Neuron (in vitro differentiated cells): ENCODE results near the gene DTD1.

ENCODE experiments used
- H2AFZ ChIP-seq: one replicate; pipeline ENCODE4 v1.6.1; 2013; ENCODE audit warnings: low read depth, mild to moderate bottlenecking, inconsistent platforms, low read length, moderate library complexity
- H3K27me3 ChIP-seq: one replicate; pipeline ENCODE4 v1.6.1; 2013; ENCODE audit warnings: low read length; ENCODE audit not compliant: insufficient read depth
- H3K36me3 ChIP-seq: one replicate; pipeline ENCODE4 v1.6.1; 2013; ENCODE audit warnings: low read length; ENCODE audit not compliant: insufficient read depth
- H3K4me1 ChIP-seq: one replicate; pipeline ENCODE4 v1.6.1; 2013; ENCODE audit warnings: low read length; ENCODE audit not compliant: insufficient read depth
- H3K4me3 ChIP-seq: 2 replicates; pipeline ENCODE4 v1.5.1; 2013; ENCODE audit warnings: mild to moderate bottlenecking, low read length, moderate library complexity
- H3K9me3 ChIP-seq: one replicate; pipeline ENCODE4 v1.6.1; 2013; ENCODE audit warnings: low read length

Gene DTD1

GRCh38 chr20:18653736-18654447 is 66.0 kb downstream of the DTD1 start:
- H3K4me3 ChIP-seq, result no peak overlapping the region
- H3K9me3 ChIP-seq, result no peaks in the 10 kb centered on the region
- H2AFZ ChIP-seq, result no peak overlapping the region
- H3K27me3 ChIP-seq, result no peaks in the 10 kb centered on the region
- no peaks in the 10 kb centered on the region for H3K4me1 ChIP-seq
- H3K36me3 ChIP-seq, result no peaks in the 10 kb centered on the region

- Histone ChIP-seq H3K36me3 (no peaks in the 10 kb centered on the region), H3K4me3 (no peak overlapping the region), H2AFZ (no peak overlapping the region), H3K27me3 (no peaks in the 10 kb centered on the region), H3K4me1 (peaks cover 2% of the 10 kb centered on the region), H3K9me3 (no peaks in the 10 kb centered on the region)
Observed at GRCh38 chr20:18654448-18654773, 66.6 kb downstream of the DTD1 start.

- Histone ChIP-seq H2AFZ (no peak overlapping the region), H3K27me3 (no peaks in the 10 kb centered on the region), H3K4me3 (no peak overlapping the region), H3K9me3 (no peaks in the 10 kb centered on the region), H3K4me1 (peaks cover 7% of the 10 kb centered on the region), H3K36me3 (no peaks in the 10 kb centered on the region)
Observed at GRCh38 chr20:18657575-18657974, 69.7 kb downstream of the DTD1 start.

GRCh38 chr20:18662279-18663040 is 74.6 kb downstream of the DTD1 start:
- peaks cover 11% of the 10 kb centered on the region for H3K4me1 ChIP-seq
- H3K9me3 ChIP-seq, result no peaks in the 10 kb centered on the region
- no peak overlapping the region for H2AFZ ChIP-seq
- no peak overlapping the region for H3K4me3 ChIP-seq
- no peaks in the 10 kb centered on the region for H3K27me3 ChIP-seq
- no peaks in the 10 kb centered on the region for H3K36me3 ChIP-seq

- Histone ChIP-seq H2AFZ (no peak overlapping the region), H3K36me3 (no peaks in the 10 kb centered on the region), H3K27me3 (no peaks in the 10 kb centered on the region), H3K9me3 (no peaks in the 10 kb centered on the region), H3K4me3 (no peak overlapping the region), H3K4me1 (peaks cover 11% of the 10 kb centered on the region)
Observed at GRCh38 chr20:18663932-18664331, 76.1 kb downstream of the DTD1 start.

- H3K9me3 ChIP-seq, result no peaks in the 10 kb centered on the region
- no peaks in the 10 kb centered on the region for H3K27me3 ChIP-seq
- H3K36me3 ChIP-seq, result no peaks in the 10 kb centered on the region
- no peak overlapping the region for H3K4me3 ChIP-seq
- H2AFZ ChIP-seq, result no peak overlapping the region
- H3K4me1 ChIP-seq, result peaks cover 14% of the 10 kb centered on the region
Observed at GRCh38 chr20:18665135-18665534, 77.3 kb downstream of the DTD1 start.

GRCh38 chr20:18666803-18667415 is 79.1 kb downstream of the DTD1 start:
- peaks cover 14% of the 10 kb centered on the region for H3K4me1 ChIP-seq
- H3K27me3 ChIP-seq, result no peaks in the 10 kb centered on the region
- H3K9me3 ChIP-seq, result no peaks in the 10 kb centered on the region
- H3K36me3 ChIP-seq, result no peaks in the 10 kb centered on the region
- H2AFZ ChIP-seq, result no peak overlapping the region
- no peak overlapping the region for H3K4me3 ChIP-seq

- H3K36me3 ChIP-seq, result no peaks in the 10 kb centered on the region
- peaks cover 4% of the 10 kb centered on the region for H3K4me1 ChIP-seq
- H3K9me3 ChIP-seq, result no peaks in the 10 kb centered on the region
- H2AFZ ChIP-seq, result no peak overlapping the region
- no peak overlapping the region for H3K4me3 ChIP-seq
- no peaks in the 10 kb centered on the region for H3K27me3 ChIP-seq
Observed at GRCh38 chr20:18669241-18670019, 81.6 kb downstream of the DTD1 start.

- no peaks in the 10 kb centered on the region for H3K9me3 ChIP-seq
- H3K27me3 ChIP-seq, result no peaks in the 10 kb centered on the region
- no peak overlapping the region for H3K4me3 ChIP-seq
- no peaks in the 10 kb centered on the region for H3K36me3 ChIP-seq
- peaks cover 5% of the 10 kb centered on the region for H3K4me1 ChIP-seq
- no peak overlapping the region for H2AFZ ChIP-seq
Observed at GRCh38 chr20:18671203-18671710, 83.4 kb downstream of the DTD1 start.

- Histone ChIP-seq H3K4me1 (peaks cover 16% of the 10 kb centered on the region), H3K27me3 (no peaks in the 10 kb centered on the region), H3K4me3 (no peak overlapping the region), H2AFZ (no peak overlapping the region), H3K36me3 (no peaks in the 10 kb centered on the region), H3K9me3 (no peaks in the 10 kb centered on the region)
Observed at GRCh38 chr20:18672834-18673233, 85.0 kb downstream of the DTD1 start.

- Histone ChIP-seq H3K36me3 (no peaks in the 10 kb centered on the region), H3K4me3 (no peak overlapping the region), H2AFZ (no peak overlapping the region), H3K9me3 (no peaks in the 10 kb centered on the region), H3K27me3 (no peaks in the 10 kb centered on the region), H3K4me1 (peaks cover 30% of the 10 kb centered on the region)
Observed at GRCh38 chr20:18676396-18676795, 88.5 kb downstream of the DTD1 start.

- Histone ChIP-seq H3K4me1 (peaks cover 30% of the 10 kb centered on the region), H3K27me3 (no peaks in the 10 kb centered on the region), H3K36me3 (no peaks in the 10 kb centered on the region), H2AFZ (no peak overlapping the region), H3K9me3 (no peaks in the 10 kb centered on the region), H3K4me3 (no peak overlapping the region)
Observed at GRCh38 chr20:18677126-18677525, 89.3 kb downstream of the DTD1 start.
